NCI-H2107 treated with DMSO at 0.1 percent for 48 hours (cell line): ENCODE data around the gene ADAT3.
"Not testable (repeated sequence)": the region's sequence is repeated elsewhere in the genome, so short reads cannot be mapped to it uniquely, and the experiment has no call there.

ENCODE experiments used
- DNase-seq: peaks from one replicate; lab custom pipeline; 2025; ENCODE audit not compliant: unreplicated experiment; lab: John Stamatoyannopoulos, UW

Gene ADAT3

DNA sequence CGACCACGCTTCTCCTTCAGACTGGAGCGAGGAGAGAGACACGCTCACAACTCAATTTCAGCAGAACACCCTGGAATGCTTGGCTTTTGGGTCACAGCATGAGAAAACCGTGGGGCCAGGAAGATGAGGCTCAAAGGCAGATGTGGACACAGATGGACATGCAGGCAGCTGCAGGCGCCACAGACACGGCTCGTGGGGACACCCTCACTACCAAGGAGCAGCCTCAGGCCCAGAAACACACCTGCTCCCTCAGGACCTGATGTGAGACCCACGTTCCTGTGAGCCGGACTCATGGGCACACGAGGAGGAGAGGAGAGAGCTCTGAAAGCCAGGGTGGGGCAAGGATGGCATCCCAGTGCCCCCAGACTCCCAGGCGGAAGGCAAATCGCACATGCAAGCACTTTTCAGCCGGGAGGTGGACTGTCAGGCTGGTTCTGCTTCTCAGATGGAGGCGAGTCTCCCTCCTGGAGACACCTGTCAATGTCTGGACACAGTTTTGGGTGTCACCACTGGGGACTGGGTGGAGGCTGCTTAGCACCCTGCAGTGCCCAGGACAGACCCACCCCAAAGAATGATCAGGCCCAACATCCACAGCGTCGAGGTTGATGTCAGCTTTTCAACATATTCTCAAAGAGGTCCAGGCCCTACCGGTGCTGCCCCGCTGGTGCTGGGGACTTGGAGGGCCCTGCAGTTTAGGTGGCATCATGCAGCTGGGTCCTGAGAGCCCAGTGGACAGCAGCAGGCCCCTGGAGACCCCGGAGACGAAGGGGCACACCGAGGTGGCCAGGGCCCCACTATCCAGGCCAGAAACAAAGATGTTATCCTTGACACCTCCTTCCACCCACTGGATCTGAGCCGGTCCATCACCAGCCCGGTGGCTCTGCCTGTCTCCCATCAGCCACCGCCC, 22.2 kb upstream of the ADAT3 start:
- no peak for DNase-seq

- no peak for DNase-seq
Measured at GRCh38 chr19:1883784-1884183, 21.4 kb upstream of the ADAT3 start.

DNA sequence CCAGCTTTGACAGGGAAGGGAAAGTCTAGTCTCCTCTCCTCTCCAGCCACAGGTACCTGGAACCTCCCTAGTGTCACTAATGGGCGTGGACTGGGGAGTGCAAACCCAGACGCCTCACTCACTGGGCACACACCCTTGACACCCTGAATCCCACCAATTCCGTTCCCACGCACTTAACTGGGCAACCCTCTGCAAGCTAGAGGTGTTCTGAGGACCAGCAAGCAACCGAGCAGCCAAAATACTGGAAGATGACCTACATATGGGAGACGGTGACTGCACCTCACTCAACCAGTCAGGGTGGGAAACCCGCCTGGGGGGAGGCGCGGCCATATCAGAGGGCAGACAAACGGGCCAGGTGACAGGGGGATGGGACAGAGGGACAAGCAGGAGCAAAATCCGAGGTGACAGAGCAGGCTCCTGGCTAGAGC, 20.9 kb upstream of the ADAT3 start:
- no peak for DNase-seq

DNA sequence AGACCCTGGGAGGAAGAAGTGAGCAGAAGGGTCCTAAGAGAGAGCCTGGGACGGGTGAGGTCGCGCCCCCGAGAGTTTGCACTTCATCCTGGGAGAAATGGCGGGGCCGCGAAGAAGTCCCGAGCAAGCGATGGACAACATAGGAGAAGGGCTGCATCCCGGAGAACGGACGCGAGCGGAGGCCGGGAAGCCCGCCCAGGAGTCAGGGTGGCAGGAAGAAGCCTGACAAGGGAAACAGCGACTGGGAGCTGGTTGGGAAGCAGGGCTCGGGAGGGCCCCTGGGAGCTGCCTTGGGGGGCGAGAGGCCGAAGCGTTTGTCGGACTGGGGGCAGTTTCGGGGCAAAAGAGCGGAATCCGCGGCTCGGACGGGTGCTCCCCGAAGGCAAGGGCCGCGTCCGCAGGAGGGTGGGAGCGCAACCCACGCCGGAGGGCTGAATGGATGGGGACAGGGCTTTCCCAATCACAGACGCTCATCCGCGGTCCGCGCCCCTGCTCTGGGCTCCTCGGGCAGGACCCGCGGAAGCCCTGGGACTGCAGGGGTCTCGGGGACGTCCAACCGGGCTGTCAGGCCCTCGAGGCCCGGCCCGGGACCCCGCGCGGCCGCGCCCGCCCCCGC, 20.4 kb upstream of the ADAT3 start:
- no peak for DNase-seq

DNA sequence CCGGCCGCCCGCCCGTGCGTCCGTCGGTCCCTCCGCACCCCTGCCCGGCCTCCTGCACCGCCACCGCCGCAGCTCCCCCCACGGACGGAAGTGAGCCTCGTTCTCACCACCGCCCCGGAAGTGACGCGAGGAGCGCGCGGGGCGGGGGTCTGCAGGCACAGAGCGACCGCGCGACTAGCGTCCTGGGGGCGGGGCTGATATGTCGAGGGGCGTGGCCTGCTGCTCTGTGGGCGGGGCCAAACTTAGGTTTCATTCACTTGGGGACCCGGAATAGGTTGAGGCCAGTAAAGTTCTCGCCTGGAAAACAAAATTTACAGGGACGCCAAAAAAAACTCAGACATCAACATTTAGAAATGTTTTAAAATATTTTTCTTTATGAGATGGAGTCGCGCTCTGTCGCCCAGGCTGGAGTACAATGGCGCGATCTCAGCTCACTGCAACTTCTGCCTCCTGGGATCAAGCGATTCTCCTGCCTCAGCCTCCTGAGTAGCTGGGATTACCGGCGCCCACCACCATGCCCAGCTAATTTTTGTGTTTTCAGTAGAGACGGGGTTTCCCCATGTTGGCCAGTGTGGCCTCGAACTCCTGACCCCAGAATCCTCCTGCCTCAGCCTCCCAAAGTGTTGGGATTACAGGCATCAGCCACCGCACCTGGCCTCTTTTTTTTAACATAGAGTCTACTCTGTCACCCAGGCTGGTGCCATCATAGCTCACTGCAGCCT, 19.6 kb upstream of the ADAT3 start, which contains the start of gene ABHD17A:
ABHD17A (minus strand) TSS at position 99 of the 722 bp plus-strand sequence. CDS start 3,930 bp downstream, outside the sequence.
- peak; percentile 70 for DNase-seq

DNA sequence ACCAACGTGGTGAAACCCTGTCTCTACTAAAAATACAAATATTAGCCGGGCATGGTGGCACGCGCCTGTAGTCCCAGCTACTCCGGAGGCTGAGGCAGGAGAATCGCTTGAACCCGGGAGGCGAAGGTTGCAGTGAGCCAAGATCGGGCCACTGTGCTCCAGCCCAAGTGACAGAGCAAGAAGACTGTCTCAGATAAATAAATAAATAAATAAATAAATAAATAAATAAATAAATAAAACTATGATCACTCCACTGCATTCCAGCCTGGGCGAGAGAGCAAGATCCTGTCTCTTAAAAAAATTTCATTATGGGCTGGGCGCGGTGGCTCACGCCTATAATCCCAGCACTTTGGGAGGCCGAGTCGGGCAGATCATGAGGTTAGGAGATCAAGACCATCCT, 18.8 kb upstream of the ADAT3 start:
- not testable (repeated sequence) for DNase-seq

DNA sequence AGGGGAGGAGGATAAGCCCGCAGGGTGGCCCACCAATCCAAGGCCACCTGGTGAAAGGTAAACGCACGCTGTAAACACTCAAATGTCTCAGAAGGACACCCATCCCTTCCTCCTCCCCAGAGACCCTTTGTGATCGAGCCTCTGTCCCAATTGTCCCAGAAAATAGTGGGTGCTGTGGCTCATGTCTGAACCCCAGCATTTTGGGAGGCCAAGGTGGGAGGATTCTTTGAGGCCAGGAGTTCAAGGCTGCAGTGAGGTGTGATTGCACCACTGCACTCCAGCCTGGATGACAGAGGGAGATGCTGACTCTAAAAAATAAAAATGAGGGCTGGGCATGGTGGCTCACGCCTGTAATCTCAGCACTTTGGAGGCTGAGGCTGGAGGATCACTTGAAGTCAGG, 16.8 kb upstream of the ADAT3 start:
- no peak for DNase-seq

DNA sequence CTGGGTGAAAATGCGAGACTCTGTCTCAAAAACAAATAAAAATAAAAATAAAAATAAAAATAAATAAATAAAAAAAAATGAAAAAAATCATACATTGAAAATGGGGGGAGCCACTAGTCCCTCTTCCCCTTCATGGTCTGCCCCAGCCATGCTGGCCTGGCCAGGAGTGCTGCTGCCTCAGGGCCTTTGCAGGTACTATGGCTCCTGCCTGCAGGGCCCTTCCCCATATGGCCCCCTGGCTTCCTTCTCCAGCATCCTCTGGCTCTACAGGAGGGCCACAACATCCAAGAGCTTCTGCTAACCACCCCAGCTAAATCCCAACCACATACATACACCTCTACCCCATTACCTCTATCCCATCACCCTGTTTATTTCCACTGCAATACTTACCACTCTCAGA, 15.3 kb upstream of the ADAT3 start:
- no peak for DNase-seq

DNA sequence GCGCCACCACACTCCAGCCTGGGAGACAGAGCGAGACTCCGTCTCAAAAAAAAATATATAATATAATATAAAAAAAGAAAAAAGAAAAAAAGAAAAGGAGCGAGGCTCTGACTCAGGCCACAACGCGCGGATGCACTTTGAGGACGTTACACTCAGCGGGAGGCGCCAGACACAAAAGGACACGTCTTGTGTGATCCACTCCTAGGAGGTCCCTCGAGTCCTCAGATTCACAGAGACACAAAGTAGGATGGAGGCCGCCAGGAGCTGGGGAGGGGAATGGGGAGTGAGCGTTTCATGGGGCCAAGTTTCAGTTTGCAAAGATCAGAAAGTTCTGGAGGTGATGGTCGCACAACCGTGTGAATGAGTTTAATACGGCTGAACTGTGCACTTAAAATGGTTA, 11.4 kb upstream of the ADAT3 start:
- DNase-seq, result no peak

DNA sequence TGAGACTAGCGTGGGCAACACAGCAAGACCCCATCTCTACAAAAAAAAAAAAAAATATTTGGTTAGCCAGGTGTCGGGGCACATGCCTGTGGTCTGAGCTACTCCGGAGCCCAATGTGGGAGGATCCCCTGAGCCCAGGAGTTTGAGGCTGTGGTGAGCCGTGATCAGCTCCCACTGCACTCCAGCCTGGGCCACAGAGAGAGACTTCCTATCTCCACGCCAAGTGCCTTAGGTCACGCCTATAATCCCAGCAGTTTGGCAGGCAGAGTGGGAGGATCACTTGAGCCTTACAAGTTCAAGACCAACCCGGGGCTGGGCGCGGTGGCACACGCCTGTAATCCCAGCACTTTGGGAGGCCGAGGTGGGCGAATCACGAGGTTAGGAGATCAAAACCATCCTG, 8.7 kb upstream of the ADAT3 start:
- DNase-seq, result no peak

GRCh38 chr19:1901940-1902404, 3.2 kb upstream of the ADAT3 start:
- no peak for DNase-seq

DNA sequence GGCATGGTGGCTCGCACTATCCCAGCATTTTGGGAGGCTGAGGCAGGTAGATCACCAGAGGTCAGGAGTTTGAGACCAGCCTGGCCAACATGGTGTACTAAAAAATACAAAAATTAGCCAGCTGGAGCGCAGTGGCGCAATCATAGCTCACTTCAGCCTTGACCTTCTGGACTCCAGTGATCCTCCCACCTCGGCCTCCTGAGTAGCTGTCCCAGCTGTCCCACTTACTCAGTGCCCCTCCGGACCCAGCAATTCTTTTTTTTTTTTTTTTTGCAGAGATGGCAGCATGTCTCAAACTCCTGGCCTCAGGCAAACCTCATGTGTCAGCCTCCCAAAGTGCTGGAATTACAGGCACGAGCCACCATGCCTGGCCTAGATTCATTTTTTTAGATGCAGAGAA, 2.3 kb upstream of the ADAT3 start:
- no peak for DNase-seq

DNA sequence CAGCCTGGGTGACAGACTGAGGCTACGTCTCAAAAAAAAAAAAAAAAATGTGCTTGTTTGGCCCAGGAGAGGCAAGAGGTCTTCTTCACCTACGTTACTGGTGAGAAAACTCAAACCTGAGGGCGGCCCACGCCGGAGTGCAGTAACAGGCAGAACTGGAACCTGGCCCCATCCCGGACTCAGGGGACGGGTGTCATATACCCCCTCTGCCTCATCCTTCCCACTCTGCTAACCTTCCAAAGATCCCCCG, 414 bp upstream of the ADAT3 start:
- no peak for DNase-seq

GRCh38 chr19:1905863-1906375, 720 bp downstream of the ADAT3 start:
- no peak for DNase-seq

DNA sequence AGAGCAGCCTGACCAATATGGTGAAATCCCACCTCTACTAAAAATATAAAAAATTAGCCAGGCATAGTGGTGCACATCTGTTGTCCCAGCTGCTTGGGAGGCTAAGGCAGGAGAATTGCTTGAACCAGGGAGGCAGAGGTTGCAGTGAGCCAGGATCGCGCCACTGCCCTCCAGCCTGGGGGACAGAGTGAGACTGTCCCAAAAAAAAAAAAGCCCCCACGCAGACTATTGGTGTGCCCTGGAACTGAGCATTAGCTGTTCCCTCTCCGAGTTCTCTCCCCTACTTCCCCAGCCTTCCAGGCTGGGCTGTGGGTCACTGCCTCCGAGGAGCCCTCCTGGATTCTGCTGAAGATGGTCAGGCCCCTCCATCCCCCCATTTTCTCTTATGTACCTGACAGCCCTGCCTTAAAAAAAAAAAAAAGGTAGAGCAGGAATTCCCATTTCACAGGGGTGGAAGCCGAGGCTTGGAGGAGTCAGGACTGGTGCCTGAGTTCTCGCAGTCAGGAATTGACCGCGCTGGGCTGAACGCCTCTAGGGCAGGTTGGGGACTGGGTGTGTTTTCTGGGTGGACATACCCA, 1.9 kb downstream of the ADAT3 start:
- no peak for DNase-seq

GRCh38 chr19:1907563-1908363, 2.6 kb downstream of the ADAT3 start:
- no peak for DNase-seq

- no peak for DNase-seq
Measured at GRCh38 chr19:1908364-1908678, 3.1 kb downstream of the ADAT3 start.

- no peak for DNase-seq
Measured at GRCh38 chr19:1909761-1910080, 4.5 kb downstream of the ADAT3 start.

DNA sequence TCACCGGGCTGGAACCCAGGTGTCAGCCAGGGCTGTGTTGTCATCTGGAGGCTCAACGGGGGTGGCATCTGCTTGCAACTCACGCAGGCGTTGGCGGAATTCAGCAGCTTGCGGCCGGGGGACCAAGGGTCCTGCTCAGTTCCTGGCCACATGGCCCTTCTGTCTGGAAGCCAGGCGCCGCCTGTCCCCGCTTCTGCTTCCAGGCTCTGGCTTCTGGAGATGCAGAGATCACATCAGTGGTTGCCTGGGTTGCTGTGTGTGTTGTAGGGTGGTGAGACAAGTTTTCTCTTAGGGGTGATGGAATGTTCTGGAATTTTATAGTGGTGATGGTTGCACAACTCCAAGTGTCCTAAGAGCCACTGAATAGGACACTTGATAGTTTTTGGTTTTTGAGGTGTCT, 5.0 kb downstream of the ADAT3 start:
- no peak for DNase-seq

DNA sequence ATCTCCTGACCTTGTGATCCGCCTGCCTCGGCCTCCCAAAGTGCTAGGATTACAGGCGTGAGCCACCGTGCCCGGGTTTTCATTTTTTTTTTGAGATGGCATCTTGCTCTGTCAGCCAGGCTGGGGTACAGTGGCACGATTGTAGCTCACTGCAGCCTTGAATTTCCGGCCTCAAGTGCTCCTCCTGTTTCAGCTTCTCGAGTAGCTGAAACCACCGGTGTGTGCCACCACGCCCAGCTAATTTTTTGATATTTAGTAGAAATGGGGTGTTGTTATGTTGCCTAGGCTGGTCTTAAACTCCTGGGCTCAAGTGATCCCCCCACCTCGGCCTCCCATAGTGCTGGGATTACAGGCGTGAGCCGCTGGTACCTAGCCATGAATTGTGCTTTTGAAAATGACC, 5.9 kb downstream of the ADAT3 start:
- no peak for DNase-seq

DNA sequence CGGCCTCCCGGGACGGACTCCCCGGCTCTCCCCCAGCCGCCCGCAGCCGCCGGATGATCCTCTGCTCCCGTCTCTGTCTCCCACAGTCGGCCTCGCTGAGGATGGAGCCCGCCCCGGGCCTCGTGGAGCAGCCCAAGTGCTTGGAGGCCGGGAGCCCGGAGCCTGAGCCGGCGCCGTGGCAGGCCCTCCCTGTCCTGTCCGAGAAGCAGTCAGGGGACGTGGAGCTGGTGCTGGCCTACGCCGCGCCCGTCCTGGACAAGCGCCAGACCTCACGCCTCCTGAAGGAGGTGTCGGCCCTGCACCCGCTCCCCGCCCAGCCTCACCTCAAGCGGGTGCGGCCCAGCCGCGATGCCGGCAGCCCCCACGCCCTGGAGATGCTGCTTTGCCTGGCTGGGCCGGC, 6.8 kb downstream of the ADAT3 start:
- no peak for DNase-seq
